CD4-positive, alpha-beta memory T cell (primary cell): Measurements from ENCODE around the gene TMA7. TPM values are rescaled to one million over a fixed set of nuclear protein-coding genes. Genes with fewer than 3 reads are reported as not detected.

Source experiments
- CTCF ChIA-PET: fragments of 350-600 bp; sonication (Branson Sonifier 250); formaldehyde crosslinking; loops from one replicate; lab custom pipeline; 2021; ENCODE audit warnings: inconsistent platforms; ENCODE audit not compliant: partially characterized antibody; lab: Charles Lee
- POLR2A ChIA-PET: fragments of 350-600 bp; sonication (Branson Sonifier 250); formaldehyde crosslinking; loops from one replicate; lab custom pipeline; 2021; ENCODE audit not compliant: partially characterized antibody; lab: Charles Lee
- DNase-seq, 5 donors: peaks; one replicate each; pipeline versions ENCODE4 v3.0.0 to v3.0.0-alpha.2; 2020 to 2022; ENCODE audit warnings: mixed read lengths in 1 of 5
- H3K27ac ChIP-seq: one replicate; pipeline ENCODE4 v1.7.0; 2013; ENCODE audit warnings: low read depth, low read length
- H3K27me3 ChIP-seq: 2 replicates; pipeline ENCODE4 v1.7.0; 2013; ENCODE audit warnings: mild to moderate bottlenecking, low read length, moderate library complexity; ENCODE audit not compliant: insufficient read depth
- H3K36me3 ChIP-seq: 2 replicates; pipeline ENCODE4 v1.7.0; 2013; ENCODE audit warnings: mild to moderate bottlenecking, low read length, moderate library complexity; ENCODE audit not compliant: insufficient read depth
- H3K4me1 ChIP-seq: 2 replicates; pipeline ENCODE4 v1.7.0; 2013; ENCODE audit warnings: mild to moderate bottlenecking, low read length, moderate library complexity; ENCODE audit not compliant: insufficient read depth
- H3K4me3 ChIP-seq, 2 donors: one replicate each; pipeline ENCODE4 v1.7.0; 2013; ENCODE audit warnings: low read length in 2 of 2, mild to moderate bottlenecking in 1 of 2
- H3K9me3 ChIP-seq, 2 donors: one replicate each; pipeline ENCODE4 v1.7.0; 2013; ENCODE audit warnings: low read length in 2 of 2, control low read depth in 1 of 2; ENCODE audit not compliant: control insufficient read depth in 1 of 2
- H3K27ac Mint-ChIP-seq, 7 donors: one replicate each; pipeline ENCODE4 v1.8.0; 2020 to 2021; ENCODE audit warnings: mixed read lengths in 7 of 7, mild to moderate bottlenecking in 6 of 7, inconsistent platforms in 3 of 7, moderate library complexity in 3 of 7
- H3K27me3 Mint-ChIP-seq, 2 donors: one replicate each; pipeline ENCODE4 v1.8.0; 2020 to 2021; ENCODE audit warnings: mixed read lengths in 2 of 2
- H3K36me3 Mint-ChIP-seq, 2 donors: one replicate each; pipeline ENCODE4 v1.8.0; 2020 to 2021; ENCODE audit warnings: mixed read lengths in 2 of 2, inconsistent platforms in 1 of 2, mild to moderate bottlenecking in 1 of 2
- H3K4me1 Mint-ChIP-seq, 4 donors: one replicate each; pipeline ENCODE4 v1.8.0; 2020 to 2021; ENCODE audit warnings: mixed read lengths in 4 of 4, mild to moderate bottlenecking in 1 of 4
- H3K4me3 Mint-ChIP-seq, 8 donors: one replicate each; pipeline ENCODE4 v1.8.0; 2020 to 2021; ENCODE audit warnings: mixed read lengths in 8 of 8, mild to moderate bottlenecking in 7 of 8, moderate library complexity in 6 of 8, inconsistent platforms in 3 of 8
- H3K9me3 Mint-ChIP-seq, 8 donors: one replicate each; pipeline ENCODE4 v1.8.0; 2020 to 2021; ENCODE audit warnings: mixed read lengths in 8 of 8, mild to moderate bottlenecking in 5 of 8, inconsistent platforms in 3 of 8, moderate library complexity in 1 of 8
- intact Hi-C: fragments of 100-400 bp; cut with micrococcal nuclease; formaldehyde crosslinking; loops from one replicate; pipeline ENCODE4 v1.15.1; 2023
- polyA plus RNA-seq, 2 donors: library from polyadenylated mRNA; unstranded; fragments of 300-500 nt; fragmentation: Illumina TruSeq; gene quantifications; one replicate each; pipeline ENCODE4 v1.2.3, GENCODE V29; 2021
- total RNA-seq, 2 experiments: library from RNA; stranded (reverse); gene quantifications; one replicate each; pipeline ENCODE4 v1.2.3, GENCODE V29; 2021

Gene TMA7
- total and polyA plus RNA-seq, 4 experiments from 2014 or later: 309 to 952 (median 537) TPM

DNA sequence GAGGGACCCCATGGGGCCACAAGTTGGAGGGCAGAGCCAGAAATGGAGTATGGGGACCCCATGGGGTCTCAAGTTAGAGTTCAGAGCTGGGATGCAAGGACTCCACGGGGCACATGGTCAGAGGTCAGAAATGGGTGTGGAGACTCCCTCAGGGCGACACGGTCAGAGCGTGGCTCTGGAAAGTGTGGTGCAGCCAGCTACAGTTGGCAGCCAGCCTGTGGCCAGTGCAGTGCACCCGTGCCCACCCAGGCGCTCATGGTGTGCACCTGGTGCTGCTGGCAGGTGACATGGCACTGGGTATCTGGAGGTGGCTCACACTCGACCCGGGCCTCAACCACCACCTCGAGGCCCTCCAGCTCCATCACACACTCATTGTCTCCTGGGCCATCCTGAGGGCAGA, 21.4 kb upstream of the TMA7 start:
- H3K4me1 Mint-ChIP-seq: peaks cover 0 to 1% (median 0%) of the 10 kb centered on the region in 4 donors
- Histone ChIP-seq H3K27me3 (no peaks in the 10 kb centered on the region), H3K27ac (no peak overlapping the region), H3K4me1 (no peaks in the 10 kb centered on the region), H3K36me3 (no peaks in the 10 kb centered on the region), H3K4me3 (no peak overlapping the region), H3K9me3 (no peaks in the 10 kb centered on the region)
- no peaks in the 10 kb centered on the region for H3K36me3 Mint-ChIP-seq
- POLR2A ChIA-PET: no interaction called here
- H3K9me3 Mint-ChIP-seq: no peaks in the 10 kb centered on the region
- H3K27me3 Mint-ChIP-seq: no peaks in the 10 kb centered on the region
- H3K27ac Mint-ChIP-seq: no peak overlapping the region
- no peak for DNase-seq
- H3K4me3 Mint-ChIP-seq: no peak overlapping the region
- CTCF ChIA-PET: interaction anchor here (0.8 to 2.1 kb wide), 4 partner anchors 15 to 18 kb away, joined by 5 to 6 read pairs (median 5); no protein-coding TSS in a partner anchor
- intact Hi-C loops: no loop called here

DNA sequence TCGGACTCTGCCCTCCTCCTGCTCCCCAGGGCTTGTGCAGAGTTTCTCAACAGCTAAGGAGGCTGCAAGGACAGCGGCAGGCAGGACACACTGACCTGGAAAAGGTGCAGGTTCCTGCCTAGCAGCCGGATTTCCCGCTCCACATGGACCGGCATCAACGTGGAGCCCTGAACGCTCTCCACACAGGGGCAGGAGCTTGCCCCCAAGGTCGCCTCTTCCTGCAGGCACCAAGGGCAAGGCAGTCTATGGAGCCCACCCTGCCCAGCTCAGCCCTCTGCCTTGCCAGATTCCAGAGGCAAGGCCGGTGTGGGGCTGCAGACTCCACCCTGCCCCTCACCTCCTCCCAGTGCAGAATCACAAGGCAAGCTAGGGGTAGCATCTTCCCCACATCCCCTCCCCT, 20.9 kb upstream of the TMA7 start:
- Histone ChIP-seq H3K9me3 (no peaks in the 10 kb centered on the region), H3K4me1 (no peaks in the 10 kb centered on the region), H3K36me3 (no peaks in the 10 kb centered on the region), H3K4me3 (no peak overlapping the region), H3K27ac (no peak overlapping the region), H3K27me3 (no peaks in the 10 kb centered on the region)
- no peak for DNase-seq
- Mint-ChIP-seq H3K9me3 (no peaks in the 10 kb centered on the region), H3K27ac (no peak overlapping the region), H3K27me3 (no peaks in the 10 kb centered on the region), H3K4me3 (no peak overlapping the region), H3K36me3 (no peaks in the 10 kb centered on the region), H3K4me1 (peaks cover 0 to 1% (median 0%) of the 10 kb centered on the region in 4 donors)
- ChIA-PET CTCF (interaction anchor here (1.1 to 2.1 kb wide), 3 partner anchors 14 to 19 kb away, joined by 5 to 6 read pairs (median 5); no protein-coding TSS in a partner anchor), POLR2A (no interaction called here)
- intact Hi-C loops: no loop called here

DNA sequence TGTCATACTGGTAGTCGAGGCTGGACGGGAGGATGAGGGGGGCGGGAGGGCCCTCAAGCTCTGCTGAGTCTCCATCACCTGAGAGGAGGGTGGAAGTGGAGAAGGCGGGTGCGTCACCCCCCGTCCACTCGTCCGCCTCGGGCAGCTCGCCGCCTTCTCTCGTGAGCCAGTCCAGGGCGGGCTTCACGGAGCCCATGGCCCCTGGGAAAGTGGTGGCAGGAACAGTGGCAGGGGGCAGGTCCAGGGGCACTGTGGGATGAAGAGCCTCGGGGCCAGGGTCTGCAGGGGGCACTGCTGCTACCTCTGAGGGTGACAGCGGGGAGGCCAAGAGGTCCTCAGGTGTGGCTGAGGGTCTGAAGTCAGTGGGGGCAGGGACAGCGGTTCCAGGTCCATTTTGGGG, 20.5 kb upstream of the TMA7 start:
- Histone ChIP-seq H3K9me3 (no peaks in the 10 kb centered on the region), H3K4me3 (no peak overlapping the region), H3K36me3 (no peaks in the 10 kb centered on the region), H3K4me1 (no peaks in the 10 kb centered on the region), H3K27ac (no peak overlapping the region), H3K27me3 (no peaks in the 10 kb centered on the region)
- ChIA-PET CTCF (interaction anchor here (1.1 to 1.5 kb wide), 2 partner anchors 14 to 17 kb away, joined by 5 read pairs; no protein-coding TSS in a partner anchor), POLR2A (no interaction called here)
- no peak for DNase-seq
- no peaks in the 10 kb centered on the region for H3K36me3 Mint-ChIP-seq
- H3K4me3 Mint-ChIP-seq: no peak overlapping the region
- no peak overlapping the region for H3K27ac Mint-ChIP-seq
- H3K9me3 Mint-ChIP-seq: no peaks in the 10 kb centered on the region
- H3K27me3 Mint-ChIP-seq: no peaks in the 10 kb centered on the region
- H3K4me1 Mint-ChIP-seq: peaks cover 0 to 1% (median 0%) of the 10 kb centered on the region in 4 donors
- intact Hi-C loops: no loop called here

- no peaks in the 10 kb centered on the region for H3K36me3 Mint-ChIP-seq
- ChIA-PET CTCF (interaction anchor here (4.1 kb wide), 1 partner anchor 16 kb away, joined by 31 read pairs; no protein-coding TSS in a partner anchor), POLR2A (no interaction called here)
- intact Hi-C loops: no loop called here
- H3K9me3 Mint-ChIP-seq: no peaks in the 10 kb centered on the region
- H3K27ac Mint-ChIP-seq: no peak overlapping the region
- Histone ChIP-seq H3K9me3 (no peaks in the 10 kb centered on the region), H3K36me3 (no peaks in the 10 kb centered on the region), H3K27ac (no peak overlapping the region), H3K4me3 (no peak overlapping the region), H3K4me1 (no peaks in the 10 kb centered on the region), H3K27me3 (no peaks in the 10 kb centered on the region)
- no peak for DNase-seq
- H3K4me3 Mint-ChIP-seq: no peak overlapping the region
- peaks cover 0 to 1% (median 0%) of the 10 kb centered on the region in 4 donors for H3K4me1 Mint-ChIP-seq
- no peaks in the 10 kb centered on the region for H3K27me3 Mint-ChIP-seq
Measured at GRCh38 chr3:48420561-48420960, 19.5 kb upstream of the TMA7 start.

GRCh38 chr3:48422272-48422671, 17.8 kb upstream of the TMA7 start:
- no peaks in the 10 kb centered on the region for H3K9me3 Mint-ChIP-seq
- no peaks in the 10 kb centered on the region for H3K36me3 Mint-ChIP-seq
- H3K4me3 ChIP-seq: no peak overlapping the region
- peaks cover 0 to 1% (median 0%) of the 10 kb centered on the region in 4 donors for H3K4me1 Mint-ChIP-seq
- H3K27ac ChIP-seq: no peak overlapping the region
- POLR2A ChIA-PET: no interaction called here
- no peak for DNase-seq
- H3K27ac Mint-ChIP-seq: no peak overlapping the region
- no peak overlapping the region for H3K4me3 Mint-ChIP-seq
- H3K27me3 Mint-ChIP-seq: no peaks in the 10 kb centered on the region
- no peaks in the 10 kb centered on the region for H3K9me3 ChIP-seq
- no peaks in the 10 kb centered on the region for H3K27me3 ChIP-seq
- no peaks in the 10 kb centered on the region for H3K36me3 ChIP-seq
- H3K4me1 ChIP-seq: no peaks in the 10 kb centered on the region
- CTCF ChIA-PET: interaction anchor here (1.1 to 4.1 kb wide), 2 partner anchors 14 to 22 kb away, joined by 4 to 31 read pairs; no protein-coding TSS in a partner anchor
- intact Hi-C loops: no loop called here

DNA sequence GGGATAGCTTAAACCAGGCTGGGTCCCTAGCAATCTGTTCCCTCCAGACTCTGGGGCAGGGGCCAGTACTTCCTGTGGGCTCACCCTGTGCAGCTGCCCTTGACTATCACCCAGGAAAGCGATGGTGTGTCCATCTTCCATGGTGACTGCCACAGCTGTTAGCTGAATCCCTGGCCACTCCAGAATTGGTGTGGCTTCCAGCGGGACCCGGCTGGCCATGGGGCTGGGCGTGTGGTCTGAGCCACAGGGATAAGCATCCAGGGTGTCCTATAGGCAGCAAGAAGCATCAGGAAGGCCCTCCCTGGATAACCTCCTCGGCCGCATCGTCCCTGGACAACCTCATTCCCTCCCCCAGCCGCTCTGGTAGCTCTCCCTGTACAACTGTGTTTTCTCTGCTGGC, 17.4 kb upstream of the TMA7 start:
- Histone ChIP-seq H3K4me1 (no peaks in the 10 kb centered on the region), H3K36me3 (no peaks in the 10 kb centered on the region), H3K4me3 (no peak overlapping the region), H3K9me3 (no peaks in the 10 kb centered on the region), H3K27ac (no peak overlapping the region), H3K27me3 (no peaks in the 10 kb centered on the region)
- DNase-seq: no peak
- H3K4me1 Mint-ChIP-seq: peaks cover 0 to 1% (median 0%) of the 10 kb centered on the region in 4 donors
- intact Hi-C loops: no loop called here
- H3K9me3 Mint-ChIP-seq: no peaks in the 10 kb centered on the region
- H3K4me3 Mint-ChIP-seq: no peak overlapping the region
- H3K27ac Mint-ChIP-seq: peak overlapping the region in 2 of 7 donors; percentile 4 to 64
- H3K27me3 Mint-ChIP-seq: no peaks in the 10 kb centered on the region
- ChIA-PET POLR2A (no interaction called here), CTCF (interaction anchor here (1.1 to 4.1 kb wide), 2 partner anchors 14 to 22 kb away, joined by 4 to 31 read pairs; no protein-coding TSS in a partner anchor)
- H3K36me3 Mint-ChIP-seq: no peaks in the 10 kb centered on the region

- no peak overlapping the region for H3K4me3 Mint-ChIP-seq
Measured at GRCh38 chr3:48423241-48423882, 16.7 kb upstream of the TMA7 start.

More at GRCh38 chr3:48423241-48423882, 16.7 kb upstream of the TMA7 start:
- Mint-ChIP-seq H3K36me3 (no peaks in the 10 kb centered on the region), H3K27ac (peak overlapping the region in 2 of 7 donors; percentile 4 to 48), H3K27me3 (no peaks in the 10 kb centered on the region), H3K9me3 (no peaks in the 10 kb centered on the region), H3K4me1 (peaks cover 0 to 3% (median 0%) of the 10 kb centered on the region in 4 donors)
- CTCF ChIA-PET: interaction anchor here (4.1 kb wide), 1 partner anchor 13 kb away, joined by 31 read pairs; no protein-coding TSS in a partner anchor
- POLR2A ChIA-PET: interaction anchor here (1.1 kb wide), 1 partner anchor 81 kb away, joined by 5 read pairs; the partner anchor contains the start of gene SHISA5
- Histone ChIP-seq H3K9me3 (no peaks in the 10 kb centered on the region), H3K27me3 (no peaks in the 10 kb centered on the region), H3K36me3 (no peaks in the 10 kb centered on the region), H3K4me3 (no peak overlapping the region), H3K4me1 (no peaks in the 10 kb centered on the region), H3K27ac (no peak overlapping the region)
- intact Hi-C loops: no loop called here
- no peak for DNase-seq
